GM21447 (cell line): ENCODE data around the gene ATRNL1.

Experiments used
- ATAC-seq: cut with Tn5 transposase; IDR thresholded peaks from one replicate; pipeline ENCODE4 v1.9.1; 2021; ENCODE audit not compliant: unreplicated experiment

The ATRNL1 gene

GRCh38 chr10:115942101-115942500, 848.9 kb downstream of the ATRNL1 start:
- ATAC-seq, result no peak

GRCh38 chr10:115944538-115944937, 851.4 kb downstream of the ATRNL1 start:
- no peak for ATAC-seq

GRCh38 chr10:115945701-115946445, 852.7 kb downstream of the ATRNL1 start:
- ATAC-seq, result no peak

- ATAC-seq, result no peak
Observed at GRCh38 chr10:115947104-115947503, 853.9 kb downstream of the ATRNL1 start.

- ATAC-seq, result no peak
Observed at GRCh38 chr10:115948465-115948864, 855.3 kb downstream of the ATRNL1 start.

- ATAC-seq, result no peak
Observed at GRCh38 chr10:115949282-115949844, 856.2 kb downstream of the ATRNL1 start.

- ATAC-seq, result no peak
Observed at GRCh38 chr10:115950320-115950719, 857.2 kb downstream of the ATRNL1 start.

- ATAC-seq, result no peak
Observed at GRCh38 chr10:115951242-115951641, 858.1 kb downstream of the ATRNL1 start.

- ATAC-seq, result no peak
Observed at GRCh38 chr10:115953281-115953680, 860.1 kb downstream of the ATRNL1 start.

GRCh38 chr10:115953968-115954367, 860.8 kb downstream of the ATRNL1 start:
- ATAC-seq, result no peak

- no peak for ATAC-seq
Observed at GRCh38 chr10:115956225-115957011, 863.3 kb downstream of the ATRNL1 start.

GRCh38 chr10:115957012-115957399, 863.8 kb downstream of the ATRNL1 start:
- ATAC-seq, result no peak

- ATAC-seq, result no peak
Observed at GRCh38 chr10:115957786-115958442, 864.7 kb downstream of the ATRNL1 start.

GRCh38 chr10:115963848-115964247, 870.7 kb downstream of the ATRNL1 start:
- no peak for ATAC-seq

GRCh38 chr10:115964827-115965226, 871.7 kb downstream of the ATRNL1 start:
- ATAC-seq, result no peak

GRCh38 chr10:115965376-115965775, 872.2 kb downstream of the ATRNL1 start:
- no peak for ATAC-seq

GRCh38 chr10:115968236-115968635, 875.1 kb downstream of the ATRNL1 start:
- ATAC-seq, result no peak

- ATAC-seq, result no peak
Observed at GRCh38 chr10:115969591-115969990, 876.4 kb downstream of the ATRNL1 start.

- no peak for ATAC-seq
Observed at GRCh38 chr10:115971921-115972320, 878.8 kb downstream of the ATRNL1 start.

GRCh38 chr10:115972426-115972825, 879.3 kb downstream of the ATRNL1 start:
- ATAC-seq, result no peak

- no peak for ATAC-seq
Observed at GRCh38 chr10:115974351-115974750, 881.2 kb downstream of the ATRNL1 start.
